Measurements from ENCODE around the gene ZIM2.

The ZIM2 gene

GRCh38 chr19:56837004-56837403 is 3.5 kb downstream of the ZIM2 start:
- Histone ChIP-seq H3K9ac (ENCODE audit: low read length) (no peak overlapping the region), H3K27me3 (ENCODE audit: control insufficient read depth, insufficient read depth, low read length) (no peaks in the 10 kb centered on the region), H3K4me3 (ENCODE audit: low read length) (no peak overlapping the region), H3K27ac (ENCODE audit: low read depth, low read length) (no peak overlapping the region), H3K36me3 (ENCODE audit: control insufficient read depth, insufficient read depth, low read length) (peaks cover 3% of the 10 kb centered on the region), H3K4me1 (ENCODE audit: control insufficient read depth, insufficient read depth, low read length) (no peaks in the 10 kb centered on the region)

- H3K4me1 ChIP-seq (ENCODE audit: control insufficient read depth, insufficient read depth, low read length), result no peaks in the 10 kb centered on the region
- H3K36me3 ChIP-seq (ENCODE audit: control insufficient read depth, insufficient read depth, low read length), result peaks cover 3% of the 10 kb centered on the region
- H3K4me3 ChIP-seq (ENCODE audit: low read length), result no peak overlapping the region
- no peak overlapping the region for H3K9ac ChIP-seq (ENCODE audit: low read length)
- H3K27me3 ChIP-seq (ENCODE audit: control insufficient read depth, insufficient read depth, low read length), result no peaks in the 10 kb centered on the region
- H3K27ac ChIP-seq (ENCODE audit: low read depth, low read length), result no peak overlapping the region
These were observed 4.5 kb downstream of the ZIM2 start for GRCh38 chr19:56836059-56836458.

GRCh38 chr19:56835401-56835800 is 5.1 kb downstream of the ZIM2 start:
- Histone ChIP-seq H3K9ac (ENCODE audit: low read length) (no peak overlapping the region), H3K4me3 (ENCODE audit: low read length) (no peak overlapping the region), H3K27ac (ENCODE audit: low read depth, low read length) (no peak overlapping the region), H3K27me3 (ENCODE audit: control insufficient read depth, insufficient read depth, low read length) (no peaks in the 10 kb centered on the region), H3K36me3 (ENCODE audit: control insufficient read depth, insufficient read depth, low read length) (peaks cover 3% of the 10 kb centered on the region), H3K4me1 (ENCODE audit: control insufficient read depth, insufficient read depth, low read length) (no peaks in the 10 kb centered on the region)

GRCh38 chr19:56834564-56835375 is 5.8 kb downstream of the ZIM2 start:
- H3K4me1 ChIP-seq (ENCODE audit: control insufficient read depth, insufficient read depth, low read length), result no peaks in the 10 kb centered on the region
- H3K36me3 ChIP-seq (ENCODE audit: control insufficient read depth, insufficient read depth, low read length), result peaks cover 3% of the 10 kb centered on the region
- no peak overlapping the region for H3K27ac ChIP-seq (ENCODE audit: low read depth, low read length)
- no peak overlapping the region for H3K4me3 ChIP-seq (ENCODE audit: low read length)
- H3K27me3 ChIP-seq (ENCODE audit: control insufficient read depth, insufficient read depth, low read length), result no peaks in the 10 kb centered on the region
- H3K9ac ChIP-seq (ENCODE audit: low read length), result no peak overlapping the region

- Histone ChIP-seq H3K4me1 (ENCODE audit: control insufficient read depth, insufficient read depth, low read length) (no peaks in the 10 kb centered on the region), H3K27me3 (ENCODE audit: control insufficient read depth, insufficient read depth, low read length) (no peaks in the 10 kb centered on the region), H3K27ac (ENCODE audit: low read depth, low read length) (no peak overlapping the region), H3K4me3 (ENCODE audit: low read length) (no peak overlapping the region), H3K9ac (ENCODE audit: low read length) (no peak overlapping the region), H3K36me3 (ENCODE audit: control insufficient read depth, insufficient read depth, low read length) (peaks cover 3% of the 10 kb centered on the region)
These were observed 8.1 kb downstream of the ZIM2 start for GRCh38 chr19:56832352-56832928.

- Histone ChIP-seq H3K4me1 (ENCODE audit: control insufficient read depth, insufficient read depth, low read length) (no peaks in the 10 kb centered on the region), H3K27ac (ENCODE audit: low read depth, low read length) (no peak overlapping the region), H3K9ac (ENCODE audit: low read length) (no peak overlapping the region)
These were observed 9.3 kb downstream of the ZIM2 start for GRCh38 chr19:56831255-56831654.

GRCh38 chr19:56829596-56829995 is 10.9 kb downstream of the ZIM2 start:
- Histone ChIP-seq H3K9ac (ENCODE audit: low read length) (no peak overlapping the region), H3K4me3 (ENCODE audit: low read length) (no peak overlapping the region), H3K27ac (ENCODE audit: low read depth, low read length) (no peak overlapping the region), H3K4me1 (ENCODE audit: control insufficient read depth, insufficient read depth, low read length) (no peaks in the 10 kb centered on the region), H3K36me3 (ENCODE audit: control insufficient read depth, insufficient read depth, low read length) (peaks cover 3% of the 10 kb centered on the region), H3K27me3 (ENCODE audit: control insufficient read depth, insufficient read depth, low read length) (no peaks in the 10 kb centered on the region)

More at GRCh38 chr19:56831255-56831654, 9.3 kb downstream of the ZIM2 start:
- H3K27me3 ChIP-seq (ENCODE audit: control insufficient read depth, insufficient read depth, low read length), result no peaks in the 10 kb centered on the region
- peaks cover 3% of the 10 kb centered on the region for H3K36me3 ChIP-seq (ENCODE audit: control insufficient read depth, insufficient read depth, low read length)
- H3K4me3 ChIP-seq (ENCODE audit: low read length), result no peak overlapping the region

- Histone ChIP-seq H3K27me3 (ENCODE audit: control insufficient read depth, insufficient read depth, low read length) (no peaks in the 10 kb centered on the region), H3K4me3 (ENCODE audit: low read length) (no peak overlapping the region), H3K4me1 (ENCODE audit: control insufficient read depth, insufficient read depth, low read length) (no peaks in the 10 kb centered on the region), H3K27ac (ENCODE audit: low read depth, low read length) (no peak overlapping the region), H3K36me3 (ENCODE audit: control insufficient read depth, insufficient read depth, low read length) (no peaks in the 10 kb centered on the region), H3K9ac (ENCODE audit: low read length) (no peak overlapping the region)
These were observed 12.8 kb downstream of the ZIM2 start for GRCh38 chr19:56827708-56828107.

GRCh38 chr19:56823956-56824355 is 16.6 kb downstream of the ZIM2 start:
- no peak overlapping the region for H3K27ac ChIP-seq (ENCODE audit: low read depth, low read length)
- no peaks in the 10 kb centered on the region for H3K4me1 ChIP-seq (ENCODE audit: control insufficient read depth, insufficient read depth, low read length)
- H3K27me3 ChIP-seq (ENCODE audit: control insufficient read depth, insufficient read depth, low read length), result no peaks in the 10 kb centered on the region
- H3K4me3 ChIP-seq (ENCODE audit: low read length), result no peak overlapping the region
- H3K36me3 ChIP-seq (ENCODE audit: control insufficient read depth, insufficient read depth, low read length), result no peaks in the 10 kb centered on the region
- H3K9ac ChIP-seq (ENCODE audit: low read length), result no peak overlapping the region

- Histone ChIP-seq H3K4me3 (ENCODE audit: low read length) (no peak overlapping the region), H3K36me3 (ENCODE audit: control insufficient read depth, insufficient read depth, low read length) (no peaks in the 10 kb centered on the region), H3K27me3 (ENCODE audit: control insufficient read depth, insufficient read depth, low read length) (no peaks in the 10 kb centered on the region), H3K27ac (ENCODE audit: low read depth, low read length) (no peak overlapping the region), H3K4me1 (ENCODE audit: control insufficient read depth, insufficient read depth, low read length) (no peaks in the 10 kb centered on the region), H3K9ac (ENCODE audit: low read length) (no peak overlapping the region)
These were observed 17.1 kb downstream of the ZIM2 start for GRCh38 chr19:56823417-56823816.

GRCh38 chr19:56822755-56823154 is 17.8 kb downstream of the ZIM2 start:
- no peak overlapping the region for H3K27ac ChIP-seq (ENCODE audit: low read depth, low read length)
- no peak overlapping the region for H3K9ac ChIP-seq (ENCODE audit: low read length)
- H3K4me3 ChIP-seq (ENCODE audit: low read length), result no peak overlapping the region
- no peaks in the 10 kb centered on the region for H3K27me3 ChIP-seq (ENCODE audit: control insufficient read depth, insufficient read depth, low read length)
- H3K4me1 ChIP-seq (ENCODE audit: control insufficient read depth, insufficient read depth, low read length), result no peaks in the 10 kb centered on the region
- no peaks in the 10 kb centered on the region for H3K36me3 ChIP-seq (ENCODE audit: control insufficient read depth, insufficient read depth, low read length)

GRCh38 chr19:56821675-56822074 is 18.9 kb downstream of the ZIM2 start:
- Histone ChIP-seq H3K27me3 (ENCODE audit: control insufficient read depth, insufficient read depth, low read length) (no peaks in the 10 kb centered on the region), H3K27ac (ENCODE audit: low read depth, low read length) (no peak overlapping the region), H3K9ac (ENCODE audit: low read length) (no peak overlapping the region), H3K4me1 (ENCODE audit: control insufficient read depth, insufficient read depth, low read length) (no peaks in the 10 kb centered on the region), H3K36me3 (ENCODE audit: control insufficient read depth, insufficient read depth, low read length) (no peaks in the 10 kb centered on the region), H3K4me3 (ENCODE audit: low read length) (no peak overlapping the region)

- Histone ChIP-seq H3K9ac (ENCODE audit: low read length) (no peak overlapping the region), H3K4me3 (ENCODE audit: low read length) (no peak overlapping the region), H3K27ac (ENCODE audit: low read depth, low read length) (no peak overlapping the region), H3K27me3 (ENCODE audit: control insufficient read depth, insufficient read depth, low read length) (no peaks in the 10 kb centered on the region), H3K36me3 (ENCODE audit: control insufficient read depth, insufficient read depth, low read length) (no peaks in the 10 kb centered on the region), H3K4me1 (ENCODE audit: control insufficient read depth, insufficient read depth, low read length) (no peaks in the 10 kb centered on the region)
These were observed 19.3 kb downstream of the ZIM2 start for GRCh38 chr19:56821209-56821608.
